ENCODE measurements around the gene MBD3L1.

Gene MBD3L1

GRCh38 chr19:8826371-8826770 is 5.8 kb upstream of the MBD3L1 start:
- Histone ChIP-seq H3K36me3 (ENCODE audit: insufficient read depth, low read length) (peaks cover 41% of the 10 kb centered on the region; the same call in 1 of the 2 replicates), H3K9me3 (ENCODE audit: low read depth, low read length) (no peaks in the 10 kb centered on the region), H3K9ac (ENCODE audit: insufficient read length) (no peak overlapping the region), H3K4me3 (no peak overlapping the region), H3K27ac (no peak overlapping the region)
- TF ChIP-seq POLR2AphosphoS5 (IDR thresholded peaks at IDR 0.05; ENCODE audit: borderline replicate concordance, low read depth, low read length) (no peak), EZH2 (IDR thresholded peaks at IDR 0.05) (no peak)
- no peak for DNase-seq (ENCODE audit: low read depth, low spot score)

- H3K4me3 ChIP-seq, result no peak overlapping the region
- H3K27ac ChIP-seq, result no peak overlapping the region
- no peak overlapping the region for H3K9ac ChIP-seq (ENCODE audit: insufficient read length)
- no peak for TF ChIP-seq EZH2 (IDR thresholded peaks at IDR 0.05)
- no peak for TF ChIP-seq POLR2AphosphoS5 (IDR thresholded peaks at IDR 0.05; ENCODE audit: borderline replicate concordance, low read depth, low read length)
- no peak for TF ChIP-seq FOXP2 (optimal IDR thresholded peaks at IDR 0.05; ENCODE audit: control extremely low read depth, extremely low read length, insufficient read depth)
- peaks cover 32% of the 10 kb centered on the region; the same call in 1 of the 2 replicates for H3K36me3 ChIP-seq (ENCODE audit: insufficient read depth, low read length)
- no peaks in the 10 kb centered on the region for H3K9me3 ChIP-seq (ENCODE audit: low read depth, low read length)
- DNase-seq (ENCODE audit: low read depth, low spot score), result no peak
These were observed 4.9 kb upstream of the MBD3L1 start for GRCh38 chr19:8827277-8827676.

GRCh38 chr19:8831373-8831772 is 804 bp upstream of the MBD3L1 start:
- Histone ChIP-seq H3K9ac (ENCODE audit: insufficient read length) (peak overlapping the region; percentile 95), H3K27ac (peak overlapping the region; percentile 94; the same call in 1 of the 2 replicates), H3K9me3 (ENCODE audit: low read depth, low read length) (0 out of 2 replicates have a peak, but pooled peaks cover 2% of the 10 kb centered on the region), H3K4me3 (peak overlapping the region; percentile 97), H3K36me3 (ENCODE audit: insufficient read depth, low read length) (peaks cover 9% of the 10 kb centered on the region; the same call in 1 of the 2 replicates)
- no peak for DNase-seq (ENCODE audit: low read depth, low spot score)
- no peak for TF ChIP-seq FOXP2 (optimal IDR thresholded peaks at IDR 0.05; ENCODE audit: control extremely low read depth, extremely low read length, insufficient read depth)
- no peak for TF ChIP-seq POLR2AphosphoS5 (IDR thresholded peaks at IDR 0.05; ENCODE audit: borderline replicate concordance, low read depth, low read length)
- TF ChIP-seq EZH2 (IDR thresholded peaks at IDR 0.05), result no peak

- peak overlapping the region; percentile 95 for H3K9ac ChIP-seq (ENCODE audit: insufficient read length)
These were observed 395 bp upstream of the MBD3L1 start for GRCh38 chr19:8831832-8832131.

GRCh38 chr19:8835446-8835845 is 3.3 kb downstream of the MBD3L1 start:
- no peak for DNase-seq (ENCODE audit: low read depth, low spot score)
- H3K4me3 ChIP-seq, result no peak overlapping the region
- TF ChIP-seq EZH2 (IDR thresholded peaks at IDR 0.05) (no peak), FOXP2 (optimal IDR thresholded peaks at IDR 0.05; ENCODE audit: control extremely low read depth, extremely low read length, insufficient read depth) (no peak), POLR2AphosphoS5 (IDR thresholded peaks at IDR 0.05; ENCODE audit: borderline replicate concordance, low read depth, low read length) (no peak)
- H3K9ac ChIP-seq (ENCODE audit: insufficient read length), result no peak overlapping the region
- no peaks in the 10 kb centered on the region for H3K36me3 ChIP-seq (ENCODE audit: insufficient read depth, low read length)
- 0 out of 2 replicates have a peak, but pooled peaks cover 2% of the 10 kb centered on the region for H3K9me3 ChIP-seq (ENCODE audit: low read depth, low read length)
- H3K27ac ChIP-seq, result no peak overlapping the region

More at GRCh38 chr19:8831832-8832131, 395 bp upstream of the MBD3L1 start:
- Histone ChIP-seq H3K9me3 (ENCODE audit: low read depth, low read length) (0 out of 2 replicates have a peak, but pooled peaks cover 2% of the 10 kb centered on the region), H3K4me3 (peak overlapping the region; percentile 97), H3K27ac (peak overlapping the region; percentile 94), H3K36me3 (ENCODE audit: insufficient read depth, low read length) (peaks cover 6% of the 10 kb centered on the region; the same call in 1 of the 2 replicates)
- no peak for DNase-seq (ENCODE audit: low read depth, low spot score)
- TF ChIP-seq FOXP2 (optimal IDR thresholded peaks at IDR 0.05; ENCODE audit: control extremely low read depth, extremely low read length, insufficient read depth) (no peak), POLR2AphosphoS5 (IDR thresholded peaks at IDR 0.05; ENCODE audit: borderline replicate concordance, low read depth, low read length) (no peak), EZH2 (IDR thresholded peaks at IDR 0.05) (no peak)

- Histone ChIP-seq H3K9me3 (ENCODE audit: low read depth, low read length) (0 out of 2 replicates have a peak, but pooled peaks cover 2% of the 10 kb centered on the region), H3K4me3 (no peak overlapping the region), H3K9ac (ENCODE audit: insufficient read length) (no peak overlapping the region), H3K36me3 (ENCODE audit: insufficient read depth, low read length) (no peaks in the 10 kb centered on the region), H3K27ac (no peak overlapping the region)
- DNase-seq (ENCODE audit: low read depth, low spot score), result no peak
- TF ChIP-seq EZH2 (IDR thresholded peaks at IDR 0.05) (no peak), POLR2AphosphoS5 (IDR thresholded peaks at IDR 0.05; ENCODE audit: borderline replicate concordance, low read depth, low read length) (no peak), FOXP2 (optimal IDR thresholded peaks at IDR 0.05; ENCODE audit: control extremely low read depth, extremely low read length, insufficient read depth) (no peak)
These were observed 3.7 kb downstream of the MBD3L1 start for GRCh38 chr19:8835877-8836276.

- no peaks in the 10 kb centered on the region for H3K36me3 ChIP-seq (ENCODE audit: insufficient read depth, low read length)
- DNase-seq (ENCODE audit: low read depth, low spot score), result no peak
- no peaks in the 10 kb centered on the region for H3K9me3 ChIP-seq (ENCODE audit: low read depth, low read length)
- H3K9ac ChIP-seq (ENCODE audit: insufficient read length), result no peak overlapping the region
- H3K4me3 ChIP-seq, result no peak overlapping the region
- no peak overlapping the region for H3K27ac ChIP-seq
- TF ChIP-seq POLR2AphosphoS5 (IDR thresholded peaks at IDR 0.05; ENCODE audit: borderline replicate concordance, low read depth, low read length) (no peak), FOXP2 (optimal IDR thresholded peaks at IDR 0.05; ENCODE audit: control extremely low read depth, extremely low read length, insufficient read depth) (no peak), EZH2 (IDR thresholded peaks at IDR 0.05) (no peak)
These were observed 8.5 kb downstream of the MBD3L1 start for GRCh38 chr19:8840708-8841107.

GRCh38 chr19:8846819-8847218 is 14.6 kb downstream of the MBD3L1 start:
- no peak overlapping the region for H3K27ac ChIP-seq
- TF ChIP-seq EZH2 (IDR thresholded peaks at IDR 0.05), result no peak
- no peak for TF ChIP-seq FOXP2 (optimal IDR thresholded peaks at IDR 0.05; ENCODE audit: control extremely low read depth, extremely low read length, insufficient read depth)
- TF ChIP-seq POLR2AphosphoS5 (IDR thresholded peaks at IDR 0.05; ENCODE audit: borderline replicate concordance, low read depth, low read length), result no peak
- no peak overlapping the region for H3K4me3 ChIP-seq
- H3K9me3 ChIP-seq (ENCODE audit: low read depth, low read length), result no peaks in the 10 kb centered on the region
- no peak for DNase-seq (ENCODE audit: low read depth, low spot score)
- H3K36me3 ChIP-seq (ENCODE audit: insufficient read depth, low read length), result no peaks in the 10 kb centered on the region
- no peak overlapping the region for H3K9ac ChIP-seq (ENCODE audit: insufficient read length)

GRCh38 chr19:8849232-8849631 is 17.1 kb downstream of the MBD3L1 start:
- Histone ChIP-seq H3K27ac (no peak overlapping the region), H3K9ac (ENCODE audit: insufficient read length) (no peak overlapping the region), H3K4me3 (no peak overlapping the region), H3K9me3 (ENCODE audit: low read depth, low read length) (no peaks in the 10 kb centered on the region), H3K36me3 (ENCODE audit: insufficient read depth, low read length) (no peaks in the 10 kb centered on the region)
- no peak for TF ChIP-seq POLR2AphosphoS5 (IDR thresholded peaks at IDR 0.05; ENCODE audit: borderline replicate concordance, low read depth, low read length)
- TF ChIP-seq FOXP2 (optimal IDR thresholded peaks at IDR 0.05; ENCODE audit: control extremely low read depth, extremely low read length, insufficient read depth), result no peak
- TF ChIP-seq EZH2 (IDR thresholded peaks at IDR 0.05), result no peak
- no peak for DNase-seq (ENCODE audit: low read depth, low spot score)

Data from SK-N-MC (cell line).